SK-N-MC (cell line): ENCODE measurements around the gene CLMP.

ENCODE experiments used
- EZH2 ChIP-seq: fragments of 200-600 bp; sonication (generic); IDR thresholded peaks from one replicate; pipeline ENCODE4 v1.6.1; 2017; ENCODE audit warnings: antibody characterized with exemption
- POLR2AphosphoS5 ChIP-seq: IDR thresholded peaks from 2 replicates; pipeline ENCODE4 v1.6.1; 2012; ENCODE audit warnings: mild to moderate bottlenecking, low read depth, low read length, borderline replicate concordance

- TF ChIP-seq EZH2 (no peak), POLR2AphosphoS5 (no peak)
Observed at GRCh38 chr11:123145661-123146060, 49.4 kb downstream of the CLMP start.
